ENCODE results near the gene NCAPG2.
A peak's percentile ranks its signal among the peaks of the same experiment; 100 is the strongest.

NCAPG2 gene

GRCh38 chr7:158591944-158592343 lies 112.7 kb downstream of the NCAPG2 start:
- DNase-seq: no peak

GRCh38 chr7:158590181-158590530 lies 114.4 kb downstream of the NCAPG2 start:
- no peak for DNase-seq

- DNase-seq: no peak
Observed at GRCh38 chr7:158589653-158590052, 115.0 kb downstream of the NCAPG2 start.

GRCh38 chr7:158588878-158589442 lies 115.6 kb downstream of the NCAPG2 start:
- no peak for DNase-seq

- peak; percentile 33 for DNase-seq
Observed at GRCh38 chr7:158588085-158588877, 116.3 kb downstream of the NCAPG2 start.

- DNase-seq: peak; percentile 83
Observed at GRCh38 chr7:158587162-158588084, 117.2 kb downstream of the NCAPG2 start, which contains the start of gene PTPRN2. PTPRN2 (minus strand) TSS chr7:158587823.

GRCh38 chr7:158586499-158587161 lies 118.0 kb downstream of the NCAPG2 start:
- DNase-seq: no peak

GRCh38 chr7:158585721-158586498 lies 118.7 kb downstream of the NCAPG2 start:
- no peak for DNase-seq

- no peak for DNase-seq
Observed at GRCh38 chr7:158584407-158584806, 120.2 kb downstream of the NCAPG2 start.

GRCh38 chr7:158583810-158584209 lies 120.8 kb downstream of the NCAPG2 start:
- DNase-seq: no peak

- DNase-seq: no peak
Observed at GRCh38 chr7:158583143-158583542, 121.5 kb downstream of the NCAPG2 start.

- no peak for DNase-seq
Observed at GRCh38 chr7:158582089-158582456, 122.5 kb downstream of the NCAPG2 start.

- DNase-seq: no peak
Observed at GRCh38 chr7:158581440-158582088, 123.0 kb downstream of the NCAPG2 start.

Data from hematopoietic multipotent progenitor cell treated with erythropoietin and hydrocortisone succinate and interleukin-3 and kit ligand, for 4 days (in vitro differentiated cells).